NCI-H1092 treated with DMSO at 0.1 percent for 48 hours (cell line): ENCODE results near the gene MECP2.

Experiments used
- DNase-seq: peaks from one replicate; lab custom pipeline; 2025; lab: John Stamatoyannopoulos, UW

Gene MECP2

DNA sequence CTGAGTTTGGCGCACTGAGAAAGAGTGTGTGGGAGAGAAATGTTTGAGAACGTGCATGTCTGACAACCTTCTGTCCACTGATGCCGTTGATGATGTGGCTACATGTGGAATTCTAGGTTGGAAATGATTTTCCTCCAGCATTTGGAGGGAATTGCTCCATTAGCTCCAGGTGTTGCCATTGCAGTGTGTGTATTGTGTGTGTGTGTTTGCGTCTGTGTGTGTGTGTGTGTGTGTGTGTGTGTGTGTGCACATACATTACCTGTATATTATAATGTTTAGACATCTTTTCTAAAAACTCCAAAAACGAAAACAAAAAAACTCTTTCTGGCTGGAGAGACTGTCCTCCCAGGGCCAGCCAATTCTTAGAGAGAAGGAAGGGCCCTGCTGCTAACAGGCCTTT lies 18.2 kb upstream of the MECP2 start:
- no peak for DNase-seq

DNA sequence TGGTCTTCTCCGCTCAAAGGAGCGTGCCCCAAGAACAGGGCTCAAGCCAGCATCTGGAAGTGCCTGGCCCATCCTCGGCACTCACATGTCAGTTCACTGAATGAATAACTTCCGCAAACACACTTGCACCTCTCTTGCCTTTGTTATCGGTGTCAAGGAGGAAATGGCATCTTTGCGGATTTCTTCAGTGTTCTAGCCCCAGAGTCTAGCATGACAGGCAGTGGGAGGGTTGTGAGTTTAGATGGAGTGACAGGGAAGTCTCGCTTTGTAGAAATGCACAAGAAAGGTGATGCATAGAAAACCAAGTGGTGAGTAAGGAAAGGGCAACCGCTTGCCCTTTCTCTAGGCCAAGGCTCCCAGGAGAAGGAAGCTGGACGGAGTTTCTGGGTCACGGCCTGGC lies 17.6 kb upstream of the MECP2 start:
- no peak for DNase-seq

DNA sequence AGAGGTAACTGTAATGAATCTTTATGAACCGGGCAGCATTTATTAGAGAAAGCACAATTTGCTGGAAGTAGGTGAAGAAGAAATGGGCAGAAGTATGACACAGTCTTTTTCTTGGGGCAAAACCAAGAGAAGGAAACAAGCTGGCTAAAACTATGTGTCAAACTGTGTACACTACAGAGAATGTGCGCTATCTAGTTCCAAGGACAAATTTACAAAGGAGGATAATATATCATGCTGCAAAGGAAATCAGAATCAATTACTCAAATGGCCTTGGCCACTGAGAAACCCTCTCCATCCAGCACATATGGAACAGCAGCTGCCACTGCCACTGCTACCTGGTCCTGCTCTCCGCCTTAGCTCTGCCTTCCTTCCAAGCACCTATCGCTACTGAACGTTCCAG lies 17.1 kb upstream of the MECP2 start:
- no peak for DNase-seq

DNA sequence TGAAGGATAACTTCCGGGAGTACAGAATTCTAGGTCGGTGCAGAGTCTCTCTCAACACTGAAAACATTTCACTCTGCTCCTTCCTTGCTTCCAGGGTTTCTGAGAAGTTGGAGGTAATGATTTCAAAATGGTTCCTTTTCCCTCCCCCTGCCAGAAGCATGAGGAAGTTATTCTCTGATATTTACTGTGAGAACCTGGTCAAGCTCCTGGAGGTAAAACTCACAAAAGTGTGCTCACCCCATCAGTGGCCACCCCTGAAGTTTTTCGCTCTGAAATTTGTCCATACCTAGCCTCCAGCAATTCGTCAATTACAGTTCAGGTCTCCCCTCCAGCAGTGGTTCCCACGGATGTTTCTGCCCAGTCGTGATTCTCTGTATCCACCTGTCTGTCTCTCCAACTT lies 16.2 kb upstream of the MECP2 start:
- no peak for DNase-seq

DNA sequence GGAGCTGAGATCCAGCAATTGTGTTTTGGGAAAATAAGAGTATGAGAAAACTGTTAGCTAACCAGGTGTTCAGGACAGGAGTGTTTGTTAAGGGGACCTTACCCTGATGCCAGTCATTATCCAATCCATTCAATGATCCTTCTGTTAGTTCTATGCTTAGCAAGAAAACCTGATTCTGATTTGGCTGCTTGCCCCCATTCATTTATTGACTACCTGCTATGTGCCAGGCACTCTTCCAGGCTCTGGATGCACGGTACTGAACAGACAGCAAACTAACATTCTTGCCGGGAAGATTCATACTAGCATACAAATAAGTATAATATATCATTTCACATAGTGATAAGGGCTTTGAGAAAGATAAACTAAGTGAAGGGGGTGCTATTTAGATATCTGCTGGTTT lies 1.0 kb upstream of the MECP2 start:
- peak; percentile 65 for DNase-seq

DNA sequence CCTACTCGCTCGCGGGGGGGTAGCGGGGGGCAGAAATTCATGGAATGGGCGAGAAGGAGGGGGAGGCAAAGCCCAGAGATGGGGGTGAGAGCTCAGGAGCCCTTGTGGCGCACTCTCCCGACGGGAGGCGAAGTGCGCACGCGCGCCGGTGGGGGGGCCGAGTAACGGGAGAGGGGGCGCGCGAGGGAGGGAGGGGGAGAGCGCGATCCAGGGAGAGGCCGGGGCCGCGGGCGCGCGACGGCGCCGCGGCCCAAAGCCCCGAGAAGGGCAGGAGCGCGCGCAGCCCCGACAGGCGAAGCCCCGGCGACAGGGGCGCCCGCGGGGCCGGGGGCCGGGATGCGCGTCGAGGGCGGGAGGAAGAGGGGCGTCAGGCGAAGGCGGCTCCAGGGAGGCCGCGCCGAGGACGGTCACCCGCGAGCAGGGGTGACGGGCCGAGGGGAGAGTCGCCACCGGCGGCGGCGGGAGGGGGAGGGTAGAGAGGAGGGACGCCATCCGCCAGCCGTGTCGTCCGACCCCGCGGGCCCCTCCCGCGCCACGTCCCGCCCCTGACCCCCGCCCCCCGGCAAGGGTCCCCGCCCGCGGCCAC lies 421 bp downstream of the MECP2 start:
- DNase-seq: peak; percentile 74

GRCh38 chrX:154096140-154097002 lies 1.1 kb downstream of the MECP2 start:
- DNase-seq: peak; percentile 38

GRCh38 chrX:154094833-154095232 lies 2.7 kb downstream of the MECP2 start:
- no peak for DNase-seq

GRCh38 chrX:154093965-154094364 lies 3.6 kb downstream of the MECP2 start:
- no peak for DNase-seq

DNA sequence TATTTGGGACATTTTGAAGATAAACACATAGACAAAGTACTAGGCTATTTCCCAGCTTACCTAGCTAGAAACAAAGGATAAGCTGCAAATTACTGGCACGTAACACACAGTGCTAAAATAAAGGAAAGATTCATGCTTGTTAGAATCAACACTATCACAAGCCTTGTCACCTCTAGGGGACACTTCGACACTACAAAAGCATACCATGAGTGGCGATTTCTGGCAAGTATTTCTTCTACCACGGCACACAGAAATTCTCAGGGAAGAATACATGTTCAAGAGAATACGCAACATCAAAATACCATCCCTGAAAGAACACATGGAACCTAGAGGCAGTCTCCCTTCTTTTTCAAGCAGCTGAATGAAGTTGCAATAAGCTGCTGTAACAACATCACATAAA lies 5.1 kb downstream of the MECP2 start:
- no peak for DNase-seq

- no peak for DNase-seq
Measured at GRCh38 chrX:154091678-154092077, 5.8 kb downstream of the MECP2 start.

- DNase-seq: no peak
Measured at GRCh38 chrX:154090731-154091130, 6.8 kb downstream of the MECP2 start.

GRCh38 chrX:154084449-154085300 lies 12.8 kb downstream of the MECP2 start:
- DNase-seq: no peak

DNA sequence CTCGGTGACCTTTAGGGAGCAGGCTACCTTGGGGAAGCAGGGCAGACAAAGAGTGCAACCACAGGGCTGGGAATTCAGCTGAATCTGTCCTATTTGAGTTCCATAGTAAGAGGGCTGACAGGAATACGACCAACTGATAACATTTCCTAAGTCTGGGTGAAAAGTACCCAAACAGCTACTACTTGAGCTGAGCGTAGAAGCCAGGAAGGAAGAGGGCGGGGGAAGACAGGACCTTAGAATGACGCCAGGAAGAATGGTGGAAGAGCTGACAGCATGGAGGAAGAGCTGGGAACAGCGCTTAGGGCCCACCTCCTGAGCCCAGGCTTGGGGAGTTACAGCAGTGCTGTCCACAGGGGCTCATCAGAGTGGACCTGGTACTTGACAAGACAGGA lies 14.4 kb downstream of the MECP2 start:
- no peak for DNase-seq

DNA sequence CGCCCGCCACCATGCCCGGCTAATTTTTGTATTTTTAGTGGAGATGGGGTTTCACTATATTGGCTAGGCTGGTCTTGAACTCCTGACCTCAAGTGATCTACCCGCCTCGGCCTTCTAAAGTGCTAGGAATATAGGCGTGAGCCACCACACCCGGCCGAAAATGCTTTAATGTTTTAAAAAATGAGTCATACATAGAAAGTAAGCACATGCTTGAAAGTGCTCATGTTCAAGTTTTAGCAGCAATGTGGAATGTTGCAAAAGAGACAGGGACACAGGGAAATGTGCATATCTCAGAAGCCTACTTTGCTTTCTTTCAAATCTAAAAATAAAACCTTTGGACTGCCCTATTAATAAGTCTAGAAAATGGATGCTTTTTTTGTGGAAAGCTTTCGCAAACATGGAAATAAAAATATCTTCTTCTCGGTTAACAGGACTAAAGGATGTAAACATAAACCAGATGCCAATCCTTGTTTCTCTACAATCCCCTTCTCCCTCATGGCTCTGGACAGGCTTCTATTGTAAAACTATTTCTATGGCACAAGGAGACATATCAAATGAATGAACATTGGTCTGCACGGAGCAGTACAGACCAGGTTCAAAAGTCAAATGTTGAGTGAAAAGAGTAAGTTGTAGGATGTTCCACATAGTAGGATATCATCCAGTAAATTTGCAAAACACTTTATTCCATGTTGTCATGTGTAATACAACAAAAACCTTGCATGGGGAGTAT lies 15.0 kb downstream of the MECP2 start:
- DNase-seq: no peak

DNA sequence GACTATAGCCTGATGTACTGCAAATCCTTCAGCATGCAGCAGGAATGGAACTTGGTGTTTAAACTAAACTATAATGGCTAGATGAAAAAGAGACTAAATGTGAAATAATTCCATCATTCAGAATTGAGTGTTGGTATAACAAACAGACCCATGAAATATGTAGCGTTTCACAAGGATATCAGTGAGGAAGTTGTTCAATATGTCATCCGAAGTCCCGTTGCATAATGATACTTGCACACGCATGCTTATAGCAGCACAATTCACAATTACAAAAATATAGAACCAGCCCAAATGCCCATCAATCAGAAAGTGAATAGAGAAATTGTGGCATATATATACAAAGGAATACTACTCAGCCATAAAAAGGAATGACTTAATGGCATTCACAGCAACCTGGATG lies 20.4 kb downstream of the MECP2 start:
- DNase-seq: no peak

DNA sequence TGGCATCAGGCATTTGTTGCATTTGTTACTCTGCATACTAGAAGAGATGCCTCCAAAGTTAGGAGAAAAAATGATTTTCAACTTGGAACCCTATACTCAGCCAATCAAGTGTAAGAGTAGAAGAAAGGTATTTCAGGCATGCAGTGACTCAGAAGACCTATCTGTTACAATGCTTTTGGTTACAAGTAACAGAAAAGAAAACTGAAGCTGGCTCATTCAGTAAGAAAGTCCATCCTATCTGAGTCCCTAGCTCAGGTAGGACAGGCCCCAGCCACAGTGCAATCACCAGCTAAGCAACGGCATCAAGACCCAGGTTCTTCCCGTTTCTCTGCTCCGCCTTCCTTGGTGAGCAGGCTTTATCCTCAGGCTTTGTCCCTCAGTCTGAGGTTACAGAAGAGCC lies 23.3 kb downstream of the MECP2 start:
- DNase-seq: no peak

GRCh38 chrX:154072192-154072591 lies 25.3 kb downstream of the MECP2 start:
- no peak for DNase-seq

DNA sequence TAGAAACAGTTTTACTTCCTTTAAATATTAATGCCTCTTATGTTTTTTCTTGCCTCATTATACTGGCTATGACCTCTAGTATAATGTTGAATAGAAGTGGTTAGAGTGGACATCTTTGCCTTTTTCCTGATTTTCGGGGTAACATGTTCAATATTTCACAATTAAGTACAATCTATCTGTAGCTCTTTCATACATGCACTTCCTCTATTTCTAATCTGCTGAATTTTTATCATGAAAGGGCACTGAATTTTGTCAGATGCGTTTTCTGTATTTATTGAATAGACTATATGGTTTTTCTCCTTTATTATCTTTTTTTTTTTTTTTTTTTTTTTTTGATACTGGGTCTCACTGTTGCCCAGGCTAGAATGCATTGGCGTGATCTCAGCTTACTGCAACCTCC lies 29.0 kb downstream of the MECP2 start:
- DNase-seq: no peak

- no peak for DNase-seq
Measured at GRCh38 chrX:154064637-154065435, 32.7 kb downstream of the MECP2 start.

DNA sequence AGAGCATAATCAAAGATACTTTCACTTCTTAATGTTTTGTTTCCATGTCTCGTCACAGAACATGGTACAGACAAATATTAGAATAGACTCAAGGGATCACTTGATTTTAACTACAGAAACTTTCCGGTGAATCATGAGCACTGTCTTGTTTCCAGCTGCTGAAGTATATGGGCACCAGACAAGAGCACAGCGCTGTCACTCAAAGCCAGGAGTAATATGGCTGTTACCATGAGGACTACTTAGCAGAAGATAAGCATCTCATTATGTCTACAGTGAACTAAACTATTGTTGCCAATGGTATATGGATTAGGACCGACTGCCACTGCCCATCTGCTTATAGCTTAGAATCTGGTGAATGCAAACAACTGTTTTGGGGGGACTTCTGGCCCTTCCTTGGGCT lies 34.3 kb downstream of the MECP2 start:
- no peak for DNase-seq
